ENCODE data around the gene ZNF579.

ZNF579 gene

DNA sequence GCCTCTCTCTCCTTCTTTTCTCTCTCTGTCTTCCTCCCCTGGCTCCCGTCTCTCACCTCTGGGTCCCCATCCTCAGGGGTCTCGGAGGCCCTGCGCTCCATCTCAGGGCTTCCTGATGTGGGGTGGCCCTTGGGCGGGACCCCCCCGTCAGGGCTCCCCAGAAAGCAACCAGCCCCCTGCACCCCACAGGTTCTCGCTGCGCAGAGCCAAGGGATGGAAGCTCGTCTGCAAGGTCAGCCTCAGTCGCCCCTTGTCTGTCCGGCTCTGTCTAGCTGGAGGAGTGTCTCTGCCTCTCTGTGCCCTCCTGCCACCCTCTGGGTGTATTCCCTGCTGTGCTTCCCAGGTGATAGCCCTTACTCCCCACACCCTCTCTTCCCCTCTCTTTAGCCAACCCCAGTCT, 35.2 kb downstream of the ZNF579 start, which contains the start of gene SBK3:
Gene SBK3, minus strand, starts transcription at position 101 of the 400 bp plus-strand sequence. Its CDS starts 0 bp downstream, at position 101.
- H3K36me3 ChIP-seq (ENCODE audit: insufficient read depth, low read length): no peaks in the 10 kb centered on the region
- no peak within 1 kb of the TSS for H3K27ac ChIP-seq
- no peak within 1 kb of the TSS for H3K4me3 ChIP-seq
- DNase-seq (ENCODE audit: low read depth, low spot score): no peak
- H3K9ac ChIP-seq (ENCODE audit: insufficient read length): no peak within 1 kb of the TSS
- no peaks in the 10 kb centered on the region for H3K9me3 ChIP-seq (ENCODE audit: low read depth, low read length)
- no peak for TF ChIP-seq EZH2 (IDR thresholded peaks at IDR 0.05)
- TF ChIP-seq POLR2AphosphoS5 (IDR thresholded peaks at IDR 0.05; ENCODE audit: borderline replicate concordance, low read depth, low read length): no peak
- no peak for TF ChIP-seq FOXP2 (optimal IDR thresholded peaks at IDR 0.05; ENCODE audit: control extremely low read depth, extremely low read length, insufficient read depth)

DNA sequence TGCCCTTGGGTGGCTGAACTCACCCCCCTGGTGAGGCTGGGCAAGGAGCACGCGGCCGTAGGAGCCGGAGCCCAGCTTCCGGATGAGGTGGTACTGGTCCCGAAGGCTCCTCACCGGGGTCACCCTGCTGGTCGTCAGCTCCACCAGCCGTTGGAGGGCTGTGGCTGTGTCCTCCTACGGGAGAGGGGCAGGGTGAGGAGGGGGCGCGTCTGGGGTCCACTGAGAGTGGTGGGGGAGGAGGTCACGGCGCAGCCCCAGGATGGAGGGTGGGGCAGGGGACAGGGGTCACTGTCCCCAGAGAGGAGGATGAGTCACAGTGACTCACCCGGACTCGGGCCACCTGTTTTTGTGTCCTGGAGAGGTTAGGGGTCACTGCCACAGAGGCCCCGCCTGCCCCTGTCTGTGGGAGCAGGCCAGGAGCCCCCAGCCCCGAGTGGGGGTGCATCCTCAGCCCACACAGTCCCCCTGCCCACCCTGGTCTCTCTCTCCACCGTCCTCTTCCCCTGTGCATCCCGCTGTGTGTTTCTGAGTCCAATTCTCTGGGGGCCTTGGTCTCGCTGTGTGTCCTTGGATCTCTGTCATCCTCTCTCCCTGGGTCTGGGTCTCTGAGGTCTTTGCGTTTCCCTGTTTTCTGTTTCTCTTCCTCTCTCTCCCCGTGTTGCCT, 35.7 kb downstream of the ZNF579 start:
- Histone ChIP-seq H3K4me3 (no peak overlapping the region), H3K9me3 (ENCODE audit: low read depth, low read length) (no peaks in the 10 kb centered on the region), H3K27ac (no peak overlapping the region), H3K9ac (ENCODE audit: insufficient read length) (no peak overlapping the region), H3K36me3 (ENCODE audit: insufficient read depth, low read length) (no peaks in the 10 kb centered on the region)
- no peak for TF ChIP-seq EZH2 (IDR thresholded peaks at IDR 0.05)
- TF ChIP-seq POLR2AphosphoS5 (IDR thresholded peaks at IDR 0.05; ENCODE audit: borderline replicate concordance, low read depth, low read length): no peak
- TF ChIP-seq FOXP2 (optimal IDR thresholded peaks at IDR 0.05; ENCODE audit: control extremely low read depth, extremely low read length, insufficient read depth): no peak
- DNase-seq (ENCODE audit: low read depth, low spot score): no peak

DNA sequence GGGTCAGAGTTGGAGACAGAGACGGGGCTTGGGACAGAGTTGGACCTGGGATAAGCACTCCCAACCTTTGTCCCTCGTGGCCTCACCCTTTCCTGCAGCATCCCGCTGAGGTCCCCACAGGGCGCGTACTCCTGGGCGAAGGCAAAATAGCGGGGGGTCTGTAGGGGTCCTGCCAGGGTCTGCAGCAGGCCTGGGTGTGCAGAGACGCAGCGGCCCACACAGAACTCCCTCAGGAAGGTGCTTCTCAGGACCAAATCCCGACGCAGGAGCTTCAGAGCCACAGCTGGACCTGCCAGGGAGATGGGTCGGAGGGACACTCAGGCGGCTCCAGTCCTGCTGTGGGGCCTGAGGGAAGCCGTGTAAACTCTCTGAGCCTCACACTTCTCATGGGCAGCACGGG, 36.6 kb downstream of the ZNF579 start:
- Histone ChIP-seq H3K4me3 (no peak overlapping the region), H3K36me3 (ENCODE audit: insufficient read depth, low read length) (no peaks in the 10 kb centered on the region), H3K27ac (no peak overlapping the region), H3K9me3 (ENCODE audit: low read depth, low read length) (no peaks in the 10 kb centered on the region), H3K9ac (ENCODE audit: insufficient read length) (no peak overlapping the region)
- no peak for DNase-seq (ENCODE audit: low read depth, low spot score)
- no peak for TF ChIP-seq FOXP2 (optimal IDR thresholded peaks at IDR 0.05; ENCODE audit: control extremely low read depth, extremely low read length, insufficient read depth)
- no peak for TF ChIP-seq POLR2AphosphoS5 (IDR thresholded peaks at IDR 0.05; ENCODE audit: borderline replicate concordance, low read depth, low read length)
- TF ChIP-seq EZH2 (IDR thresholded peaks at IDR 0.05): no peak

DNA sequence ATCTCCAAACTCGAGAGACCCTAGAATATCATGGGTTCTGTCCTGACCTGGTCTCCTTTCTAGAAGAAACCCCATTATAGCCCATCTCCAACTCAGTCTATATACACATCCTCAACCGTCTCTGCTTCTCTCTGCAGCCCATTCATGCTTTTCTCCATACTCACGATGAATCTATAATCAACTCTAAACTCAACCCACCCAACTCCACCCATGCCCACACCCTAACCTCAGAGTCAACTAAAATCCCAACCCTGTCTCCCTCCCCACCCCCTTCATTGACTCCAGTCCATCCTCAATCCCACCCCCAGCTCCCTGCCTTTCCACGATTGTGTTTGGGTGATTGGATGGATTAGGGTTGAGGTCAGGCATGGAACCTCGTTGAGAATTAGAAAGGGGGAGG, 37.1 kb downstream of the ZNF579 start:
- H3K9ac ChIP-seq (ENCODE audit: insufficient read length): no peak overlapping the region
- no peaks in the 10 kb centered on the region for H3K36me3 ChIP-seq (ENCODE audit: insufficient read depth, low read length)
- H3K4me3 ChIP-seq: no peak overlapping the region
- TF ChIP-seq EZH2 (IDR thresholded peaks at IDR 0.05): no peak
- no peak for TF ChIP-seq FOXP2 (optimal IDR thresholded peaks at IDR 0.05; ENCODE audit: control extremely low read depth, extremely low read length, insufficient read depth)
- no peak for TF ChIP-seq POLR2AphosphoS5 (IDR thresholded peaks at IDR 0.05; ENCODE audit: borderline replicate concordance, low read depth, low read length)
- DNase-seq (ENCODE audit: low read depth, low spot score): no peak
- no peaks in the 10 kb centered on the region for H3K9me3 ChIP-seq (ENCODE audit: low read depth, low read length)
- H3K27ac ChIP-seq: no peak overlapping the region

DNA sequence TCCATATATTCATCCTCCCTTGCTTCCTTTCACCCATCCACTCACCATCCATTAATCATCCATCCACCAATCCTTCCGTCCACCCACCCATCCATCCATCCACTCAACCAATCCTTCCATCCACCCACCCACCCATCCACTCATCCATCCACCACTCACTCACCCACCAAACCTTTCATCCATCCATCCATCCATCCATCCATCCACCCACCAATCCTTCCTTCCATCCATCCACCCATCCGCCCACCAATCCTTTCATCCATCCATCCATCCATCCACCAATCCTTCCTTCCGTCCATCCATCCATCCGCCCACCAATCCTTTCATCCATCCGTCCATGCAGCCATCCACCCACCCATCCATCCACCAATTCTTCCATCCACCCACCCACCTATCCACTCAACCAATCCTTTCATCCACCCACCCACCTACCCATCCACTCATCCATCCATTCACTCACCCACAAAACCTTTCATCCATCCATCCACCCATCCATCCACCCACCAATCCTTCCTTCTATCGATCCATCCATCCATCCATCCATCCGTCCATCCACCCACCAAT, 38.3 kb downstream of the ZNF579 start:
- Histone ChIP-seq H3K4me3 (no peak overlapping the region), H3K9ac (ENCODE audit: insufficient read length) (no peak overlapping the region), H3K27ac (no peak overlapping the region), H3K36me3 (ENCODE audit: insufficient read depth, low read length) (no peaks in the 10 kb centered on the region), H3K9me3 (ENCODE audit: low read depth, low read length) (no peaks in the 10 kb centered on the region)
- DNase-seq (ENCODE audit: low read depth, low spot score): no peak
- TF ChIP-seq FOXP2 (optimal IDR thresholded peaks at IDR 0.05; ENCODE audit: control extremely low read depth, extremely low read length, insufficient read depth) (no peak), EZH2 (IDR thresholded peaks at IDR 0.05) (no peak), POLR2AphosphoS5 (IDR thresholded peaks at IDR 0.05; ENCODE audit: borderline replicate concordance, low read depth, low read length) (no peak)

DNA sequence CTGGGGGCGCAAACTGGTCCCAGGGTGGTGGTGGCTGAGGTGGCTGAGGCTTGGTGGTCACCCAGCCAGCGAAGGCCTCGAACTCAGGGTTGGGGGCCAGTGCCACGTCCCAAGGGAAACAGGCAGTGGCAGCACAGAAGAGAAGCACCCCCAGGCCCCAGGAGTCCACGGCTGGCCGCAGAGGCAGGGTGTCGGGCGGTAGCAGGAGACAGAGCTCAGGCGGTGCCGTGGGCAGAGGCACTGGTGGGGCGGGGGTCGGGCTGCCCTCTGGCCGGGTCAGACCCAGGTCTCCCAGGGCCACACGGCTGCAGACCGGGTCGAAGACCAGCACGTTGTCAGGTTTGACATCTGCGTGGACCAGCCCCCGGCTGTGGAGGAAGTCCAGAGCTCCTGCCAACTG, 39.6 kb downstream of the ZNF579 start:
- H3K9me3 ChIP-seq (ENCODE audit: low read depth, low read length): no peaks in the 10 kb centered on the region
- no peak overlapping the region for H3K27ac ChIP-seq
- H3K4me3 ChIP-seq: no peak overlapping the region
- no peak for TF ChIP-seq FOXP2 (optimal IDR thresholded peaks at IDR 0.05; ENCODE audit: control extremely low read depth, extremely low read length, insufficient read depth)
- TF ChIP-seq POLR2AphosphoS5 (IDR thresholded peaks at IDR 0.05; ENCODE audit: borderline replicate concordance, low read depth, low read length): no peak
- no peak for TF ChIP-seq EZH2 (IDR thresholded peaks at IDR 0.05)
- H3K9ac ChIP-seq (ENCODE audit: insufficient read length): no peak overlapping the region
- H3K36me3 ChIP-seq (ENCODE audit: insufficient read depth, low read length): no peaks in the 10 kb centered on the region
- DNase-seq (ENCODE audit: low read depth, low spot score): no peak

DNA sequence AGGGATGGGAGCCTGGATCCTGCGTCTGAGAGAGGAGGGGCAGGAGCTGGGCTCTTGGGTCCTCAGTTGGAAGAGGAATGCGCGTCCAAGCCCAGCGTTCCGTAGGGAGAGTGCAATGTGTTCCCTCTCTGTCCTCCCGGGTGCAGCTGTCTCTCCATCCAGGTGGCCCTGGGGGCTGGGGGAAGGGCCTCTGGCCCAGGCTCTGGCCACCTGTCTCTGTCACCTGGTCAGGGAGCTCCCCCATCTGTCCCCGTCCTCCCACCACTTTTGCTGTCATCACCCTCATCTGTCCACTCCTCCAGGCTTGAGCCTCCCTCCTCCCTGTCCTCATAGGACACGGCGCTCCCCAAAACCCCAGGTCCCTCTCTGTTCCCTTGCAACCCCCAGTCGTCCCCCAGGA, 40.0 kb downstream of the ZNF579 start:
- Histone ChIP-seq H3K9me3 (ENCODE audit: low read depth, low read length) (no peaks in the 10 kb centered on the region), H3K9ac (ENCODE audit: insufficient read length) (no peak overlapping the region), H3K4me3 (no peak overlapping the region), H3K27ac (no peak overlapping the region), H3K36me3 (ENCODE audit: insufficient read depth, low read length) (no peaks in the 10 kb centered on the region)
- TF ChIP-seq FOXP2 (optimal IDR thresholded peaks at IDR 0.05; ENCODE audit: control extremely low read depth, extremely low read length, insufficient read depth) (no peak), EZH2 (IDR thresholded peaks at IDR 0.05) (no peak), POLR2AphosphoS5 (IDR thresholded peaks at IDR 0.05; ENCODE audit: borderline replicate concordance, low read depth, low read length) (no peak)
- DNase-seq (ENCODE audit: low read depth, low spot score): no peak

DNA sequence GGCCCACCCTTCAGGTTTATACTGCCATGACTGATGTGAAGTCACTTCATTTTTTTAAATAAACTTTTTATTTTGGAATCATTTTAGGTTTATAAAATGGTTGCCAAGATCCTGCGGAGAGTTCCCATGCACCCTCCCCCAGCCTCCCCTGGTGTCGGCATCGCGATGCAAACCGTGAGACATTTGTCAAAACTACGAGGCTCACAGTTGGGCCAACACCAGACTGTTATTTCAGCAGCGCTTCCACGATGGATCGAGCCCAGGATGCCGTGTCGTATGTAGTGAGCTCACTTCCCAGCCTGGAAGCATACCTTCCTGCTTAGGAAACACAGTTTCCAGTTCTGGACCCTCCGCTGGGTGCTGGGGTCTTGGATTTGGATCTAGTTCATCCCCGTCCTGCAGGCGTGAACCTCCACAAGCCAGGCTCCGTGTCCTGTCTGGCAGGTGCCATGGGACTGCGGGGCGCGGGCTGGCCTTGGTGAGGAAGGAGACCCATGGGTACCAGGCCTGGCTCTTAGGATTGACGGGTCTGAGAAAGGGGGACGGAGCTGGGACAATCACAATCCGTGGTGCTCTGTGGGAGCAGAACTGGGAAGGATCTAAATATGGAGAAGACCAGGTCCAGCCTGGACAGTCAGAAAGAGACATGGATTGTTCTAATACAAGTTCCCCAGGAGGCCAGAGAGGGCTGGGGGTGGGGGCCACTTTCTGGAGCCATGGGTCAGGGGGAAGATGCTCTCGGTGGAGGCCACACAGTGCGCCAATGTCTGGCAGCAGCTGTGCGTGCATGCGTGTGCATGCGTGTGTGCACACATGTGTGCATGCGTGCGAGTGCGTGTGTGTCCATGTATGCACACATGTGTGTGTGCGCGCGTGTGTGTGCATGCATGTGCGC, 41.3 kb downstream of the ZNF579 start:
- TF ChIP-seq FOXP2 (optimal IDR thresholded peaks at IDR 0.05; ENCODE audit: control extremely low read depth, extremely low read length, insufficient read depth): no peak
- TF ChIP-seq POLR2AphosphoS5 (IDR thresholded peaks at IDR 0.05; ENCODE audit: borderline replicate concordance, low read depth, low read length): no peak
- no peak for TF ChIP-seq EZH2 (IDR thresholded peaks at IDR 0.05)
- Histone ChIP-seq H3K36me3 (ENCODE audit: insufficient read depth, low read length) (no peaks in the 10 kb centered on the region), H3K9me3 (ENCODE audit: low read depth, low read length) (no peaks in the 10 kb centered on the region), H3K9ac (ENCODE audit: insufficient read length) (no peak overlapping the region), H3K4me3 (no peak overlapping the region), H3K27ac (no peak overlapping the region)
- DNase-seq (ENCODE audit: low read depth, low spot score): no peak
